ENCODE data around the gene SMYD5.

Gene SMYD5

GRCh38 chr2:73205611-73206010 lies 8.4 kb upstream of the SMYD5 start:
- no peak for DNase-seq (ENCODE audit: low read depth)

GRCh38 chr2:73208258-73208657 lies 5.8 kb upstream of the SMYD5 start:
- no peak for DNase-seq (ENCODE audit: low read depth)

- no peak for DNase-seq (ENCODE audit: low read depth)
Measured at GRCh38 chr2:73210019-73210418, 4.0 kb upstream of the SMYD5 start.

- no peak for DNase-seq (ENCODE audit: low read depth)
Measured at GRCh38 chr2:73210696-73211095, 3.3 kb upstream of the SMYD5 start.

- DNase-seq (ENCODE audit: low read depth) = no peak
Measured at GRCh38 chr2:73212098-73212447, 2.0 kb upstream of the SMYD5 start.

GRCh38 chr2:73212448-73213176 lies 1.4 kb upstream of the SMYD5 start:
- DNase-seq (ENCODE audit: low read depth) = peak; percentile 66

- no peak for DNase-seq (ENCODE audit: low read depth)
Measured at GRCh38 chr2:73215254-73215653, 1.2 kb downstream of the SMYD5 start.

GRCh38 chr2:73217160-73217559 lies 3.1 kb downstream of the SMYD5 start:
- no peak for DNase-seq (ENCODE audit: low read depth)

- DNase-seq (ENCODE audit: low read depth) = no peak
Measured at GRCh38 chr2:73217826-73218225, 3.8 kb downstream of the SMYD5 start.

- no peak for DNase-seq (ENCODE audit: low read depth)
Measured at GRCh38 chr2:73218298-73218697, 4.3 kb downstream of the SMYD5 start.

GRCh38 chr2:73223821-73224220 lies 9.8 kb downstream of the SMYD5 start:
- no peak for DNase-seq (ENCODE audit: low read depth)

- DNase-seq (ENCODE audit: low read depth) = no peak
Measured at GRCh38 chr2:73225513-73226360, 11.7 kb downstream of the SMYD5 start.

- no peak for DNase-seq (ENCODE audit: low read depth)
Measured at GRCh38 chr2:73227086-73227485, 13.0 kb downstream of the SMYD5 start.

- DNase-seq (ENCODE audit: low read depth) = no peak
Measured at GRCh38 chr2:73228631-73229030, 14.6 kb downstream of the SMYD5 start.

GRCh38 chr2:73232403-73233153 lies 18.5 kb downstream of the SMYD5 start:
- DNase-seq (ENCODE audit: low read depth) = no peak

- peak; percentile 99 for DNase-seq (ENCODE audit: low read depth)
Measured at GRCh38 chr2:73233154-73233931, 19.3 kb downstream of the SMYD5 start, which contains the start of gene PRADC1. PRADC1 (minus strand) TSS chr2:73233239; CDS start chr2:73233160, 79 bp downstream.

- peak; percentile 71 for DNase-seq (ENCODE audit: low read depth)
Measured at GRCh38 chr2:73233932-73234832, 20.1 kb downstream of the SMYD5 start, which contains the start of gene CCT7. CCT7 (plus strand) TSS chr2:73234308; CDS start chr2:73234379, 71 bp downstream.

GRCh38 chr2:73235315-73236028 lies 21.4 kb downstream of the SMYD5 start:
- DNase-seq (ENCODE audit: low read depth) = no peak

- DNase-seq (ENCODE audit: low read depth) = no peak
Measured at GRCh38 chr2:73237168-73237567, 23.1 kb downstream of the SMYD5 start.

- no peak for DNase-seq (ENCODE audit: low read depth)
Measured at GRCh38 chr2:73238149-73238548, 24.1 kb downstream of the SMYD5 start.

Data from GM04504 (cell line).